Right renal pelvis (tissue), 4 donors: ENCODE results near the gene ZNRF2. TPM values are rescaled to one million over a fixed set of nuclear protein-coding genes. Genes with fewer than 3 reads are reported as not detected.
"Not testable (repeated sequence)": the region's sequence is repeated elsewhere in the genome, so short reads cannot be mapped to it uniquely, and the experiment has no call there.

Experiments
- DNase-seq, 4 donors: peaks; one replicate each; pipeline ENCODE4 v3.0.0-alpha.2; 2013; ENCODE audit warnings: low read depth in 4 of 4, low spot score in 3 of 4, missing footprints in 1 of 4
- polyA plus RNA-seq, 4 donors: library from polyadenylated mRNA; unstranded; fragments of 120-200 nt; gene quantifications; one replicate each; pipeline ENCODE4 v1.2.1, GENCODE V29; 2013; ENCODE audit not compliant: insufficient read length in 4 of 4

The ZNRF2 gene
- polyA plus RNA-seq, 4 donors: 18.0 to 23.4 (median 21.3) TPM

GRCh38 chr7:30256349-30256858, 28.0 kb upstream of the ZNRF2 start:
- DNase-seq: no peak

- DNase-seq: no peak
Observed at GRCh38 chr7:30260246-30260768, 24.1 kb upstream of the ZNRF2 start.

GRCh38 chr7:30263090-30263710, 21.2 kb upstream of the ZNRF2 start:
- DNase-seq: no peak

GRCh38 chr7:30264052-30264451, 20.3 kb upstream of the ZNRF2 start:
- DNase-seq: no peak

- DNase-seq: not testable (repeated sequence)
Observed at GRCh38 chr7:30265189-30265588, 19.2 kb upstream of the ZNRF2 start.

GRCh38 chr7:30266686-30267085, 17.7 kb upstream of the ZNRF2 start:
- DNase-seq: no peak

- no peak for DNase-seq
Observed at GRCh38 chr7:30268586-30268985, 15.8 kb upstream of the ZNRF2 start.

GRCh38 chr7:30269490-30269889, 14.9 kb upstream of the ZNRF2 start:
- DNase-seq: no peak

GRCh38 chr7:30270921-30271320, 13.5 kb upstream of the ZNRF2 start:
- DNase-seq: no peak

- no peak for DNase-seq
Observed at GRCh38 chr7:30272126-30272525, 12.3 kb upstream of the ZNRF2 start.

GRCh38 chr7:30273552-30273951, 10.8 kb upstream of the ZNRF2 start:
- DNase-seq: no peak

GRCh38 chr7:30274641-30275040, 9.8 kb upstream of the ZNRF2 start:
- DNase-seq: no peak

GRCh38 chr7:30276203-30276900, 8.0 kb upstream of the ZNRF2 start:
- DNase-seq: no peak

GRCh38 chr7:30278376-30278775, 6.0 kb upstream of the ZNRF2 start:
- DNase-seq: no peak

- no peak for DNase-seq
Observed at GRCh38 chr7:30278849-30279652, 5.3 kb upstream of the ZNRF2 start.

- no peak for DNase-seq
Observed at GRCh38 chr7:30279653-30279904, 4.8 kb upstream of the ZNRF2 start.

GRCh38 chr7:30280631-30281030, 3.8 kb upstream of the ZNRF2 start:
- DNase-seq: no peak

- no peak for DNase-seq
Observed at GRCh38 chr7:30281263-30281662, 3.1 kb upstream of the ZNRF2 start.

GRCh38 chr7:30281791-30282190, 2.6 kb upstream of the ZNRF2 start:
- DNase-seq: no peak

- DNase-seq: no peak
Observed at GRCh38 chr7:30282735-30283134, 1.7 kb upstream of the ZNRF2 start.

- DNase-seq: no peak
Observed at GRCh38 chr7:30285067-30285535, 704 bp downstream of the ZNRF2 start.
